ENCODE results near the gene SLC25A3. TPM values are rescaled to one million over a fixed set of nuclear protein-coding genes. Genes with fewer than 3 reads are reported as not detected.
"Not testable (repeated sequence)": the region's sequence is repeated elsewhere in the genome, so short reads cannot be mapped to it uniquely, and the experiment has no call there.

Gene SLC25A3
- total RNA-seq, 1 experiment from 2014 or later: 547 TPM

GRCh38 chr12:98544751-98545150 lies 48.7 kb upstream of the SLC25A3 start:
- intact Hi-C loops (cut with micrococcal nuclease): no loop called here
- ATAC-seq (no peak), DNase-seq (no peak)
- Histone ChIP-seq H3K4me3 (ENCODE audit: low read length) (no peak overlapping the region), H3K79me2 (ENCODE audit: low read length) (peaks cover 11% of the 10 kb centered on the region), H3K4me1 (ENCODE audit: insufficient read depth, low read length) (no peaks in the 10 kb centered on the region), H3K9me2 (replicated peaks; ENCODE audit: low read length) (no peaks in the 10 kb centered on the region), H2AFZ (ENCODE audit: low read length) (no peak overlapping the region), H3K9me3 (ENCODE audit: low read length) (no peaks in the 10 kb centered on the region), H3K9ac (ENCODE audit: low read length) (no peak overlapping the region), H4K20me1 (ENCODE audit: low read length) (no peaks in the 10 kb centered on the region), H3F3A (ENCODE audit: low read length, unreplicated experiment) (no peaks in the 10 kb centered on the region), H3K36me3 (ENCODE audit: low read depth, low read length) (peaks cover 59% of the 10 kb centered on the region), H3K27me3 (ENCODE audit: low read length) (no peaks in the 10 kb centered on the region), H3K4me2 (ENCODE audit: low read length) (no peak overlapping the region), H3K27ac (ENCODE audit: low read length) (no peak overlapping the region)
- ChIA-PET POLR2A (ENCODE audit: unreplicated experiment) (no interaction called here), CTCF (no interaction called here)
- no TSS peak for BruUV-seq (replicated peaks)
- TF ChIP-seq EZH2phosphoT487 (IDR thresholded peaks at IDR 0.05; ENCODE audit: borderline replicate concordance, low read length) (no peak), CTCF (conservative IDR thresholded peaks at IDR 0.05; ENCODE audit: low read depth, low read length) (no peak), EZH2 (IDR thresholded peaks at IDR 0.05; ENCODE audit: low read length, unreplicated experiment) (no peak)

GRCh38 chr12:98549371-98550110 lies 43.9 kb upstream of the SLC25A3 start:
- H3K9ac ChIP-seq (ENCODE audit: low read length): no peak overlapping the region
- ATAC-seq: no peak
- CTCF ChIA-PET: no interaction called here
- H2AFZ ChIP-seq (ENCODE audit: low read length): no peak overlapping the region
- no TSS peak for BruUV-seq (replicated peaks)
- no peaks in the 10 kb centered on the region for H4K20me1 ChIP-seq (ENCODE audit: low read length)
- H3K9me3 ChIP-seq (ENCODE audit: low read length): no peaks in the 10 kb centered on the region
- no peaks in the 10 kb centered on the region for H3K79me2 ChIP-seq (ENCODE audit: low read length)
- no peak for DNase-seq
- H3K9me2 ChIP-seq (replicated peaks; ENCODE audit: low read length): no peaks in the 10 kb centered on the region
- no peaks in the 10 kb centered on the region for H3K27me3 ChIP-seq (ENCODE audit: low read length)
- no peak for TF ChIP-seq CTCF (conservative IDR thresholded peaks at IDR 0.05; ENCODE audit: low read depth, low read length)
- no peak for TF ChIP-seq EZH2phosphoT487 (IDR thresholded peaks at IDR 0.05; ENCODE audit: borderline replicate concordance, low read length)
- no peak for TF ChIP-seq EZH2 (IDR thresholded peaks at IDR 0.05; ENCODE audit: low read length, unreplicated experiment)
- intact Hi-C loops (cut with micrococcal nuclease): no loop called here
- no peak overlapping the region for H3K4me2 ChIP-seq (ENCODE audit: low read length)
- no peak overlapping the region for H3K27ac ChIP-seq (ENCODE audit: low read length)
- H3F3A ChIP-seq (ENCODE audit: low read length, unreplicated experiment): no peaks in the 10 kb centered on the region
- no peak overlapping the region for H3K4me3 ChIP-seq (ENCODE audit: low read length)
- peaks cover 57% of the 10 kb centered on the region for H3K36me3 ChIP-seq (ENCODE audit: low read depth, low read length)
- no peaks in the 10 kb centered on the region for H3K4me1 ChIP-seq (ENCODE audit: insufficient read depth, low read length)
- POLR2A ChIA-PET (ENCODE audit: unreplicated experiment): interaction anchor here (0.5 kb wide), 1 partner anchor 92 kb away, joined by 6 read pairs; no protein-coding TSS in a partner anchor

- no peak overlapping the region for H3K9ac ChIP-seq (ENCODE audit: low read length)
- no peak overlapping the region for H3K4me2 ChIP-seq (ENCODE audit: low read length)
- no peaks in the 10 kb centered on the region for H4K20me1 ChIP-seq (ENCODE audit: low read length)
- no peaks in the 10 kb centered on the region for H3K79me2 ChIP-seq (ENCODE audit: low read length)
- H3F3A ChIP-seq (ENCODE audit: low read length, unreplicated experiment): no peaks in the 10 kb centered on the region
- no peak overlapping the region for H3K27ac ChIP-seq (ENCODE audit: low read length)
- no peak overlapping the region for H2AFZ ChIP-seq (ENCODE audit: low read length)
- no peak overlapping the region for H3K4me3 ChIP-seq (ENCODE audit: low read length)
- intact Hi-C loops (cut with micrococcal nuclease): no loop called here
- no peak for DNase-seq
- ChIA-PET CTCF (no interaction called here), POLR2A (ENCODE audit: unreplicated experiment) (no interaction called here)
- TF ChIP-seq EZH2 (IDR thresholded peaks at IDR 0.05; ENCODE audit: low read length, unreplicated experiment) (no peak), CTCF (conservative IDR thresholded peaks at IDR 0.05; ENCODE audit: low read depth, low read length) (no peak), EZH2phosphoT487 (IDR thresholded peaks at IDR 0.05; ENCODE audit: borderline replicate concordance, low read length) (no peak)
- no peaks in the 10 kb centered on the region for H3K4me1 ChIP-seq (ENCODE audit: insufficient read depth, low read length)
- BruUV-seq (replicated peaks): no TSS peak
- H3K9me3 ChIP-seq (ENCODE audit: low read length): no peaks in the 10 kb centered on the region
- H3K27me3 ChIP-seq (ENCODE audit: low read length): no peaks in the 10 kb centered on the region
- H3K9me2 ChIP-seq (replicated peaks; ENCODE audit: low read length): no peaks in the 10 kb centered on the region
- ATAC-seq: no peak
- peaks cover 41% of the 10 kb centered on the region for H3K36me3 ChIP-seq (ENCODE audit: low read depth, low read length)
These were observed 41.7 kb upstream of the SLC25A3 start for GRCh38 chr12:98551787-98552186.

DNA sequence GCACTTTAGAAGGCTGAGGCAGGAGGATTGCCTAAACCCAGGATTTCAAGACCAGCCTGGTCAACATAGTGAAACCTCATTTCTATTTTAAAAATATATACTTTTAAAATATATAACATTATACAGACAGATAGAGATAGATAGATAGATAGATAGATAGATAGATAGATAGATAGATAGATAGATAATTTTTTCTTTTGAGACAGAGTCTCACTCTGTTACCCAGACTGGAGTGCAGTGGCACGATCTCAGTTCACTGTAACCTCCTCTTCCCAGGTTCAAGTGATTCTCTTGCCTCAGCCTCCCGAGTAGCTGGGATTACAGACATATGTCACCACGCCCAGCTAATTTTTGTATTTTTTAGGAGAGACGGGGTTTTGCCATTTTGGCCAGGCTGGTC lies 35.4 kb upstream of the SLC25A3 start:
- CTCF ChIA-PET: not testable (repeated sequence)

More for the DNA sequence above, 35.4 kb upstream of the SLC25A3 start:
- ATAC-seq; H3K9ac ChIP-seq (ENCODE audit: low read length); intact Hi-C loops (cut with micrococcal nuclease); H3K79me2 ChIP-seq (ENCODE audit: low read length); H4K20me1 ChIP-seq (ENCODE audit: low read length); H3K27me3 ChIP-seq (ENCODE audit: low read length); H3K27ac ChIP-seq (ENCODE audit: low read length); H3K4me2 ChIP-seq (ENCODE audit: low read length); H3K9me3 ChIP-seq (ENCODE audit: low read length); H3K4me3 ChIP-seq (ENCODE audit: low read length); H3K9me2 ChIP-seq (replicated peaks; ENCODE audit: low read length); H3K4me1 ChIP-seq (ENCODE audit: insufficient read depth, low read length); BruUV-seq (replicated peaks); DNase-seq; H2AFZ ChIP-seq (ENCODE audit: low read length); H3K36me3 ChIP-seq (ENCODE audit: low read depth, low read length); H3F3A ChIP-seq (ENCODE audit: low read length, unreplicated experiment); POLR2A ChIA-PET (ENCODE audit: unreplicated experiment): not testable (repeated sequence)

Data from PC-3 (cell line).